ENCODE results near the gene CTNS. TPM values are rescaled to one million over a fixed set of nuclear protein-coding genes. Genes with fewer than 3 reads are reported as not detected.

The CTNS gene
- total RNA-seq, 1 experiment from 2014 or later, result 20.4 TPM

DNA sequence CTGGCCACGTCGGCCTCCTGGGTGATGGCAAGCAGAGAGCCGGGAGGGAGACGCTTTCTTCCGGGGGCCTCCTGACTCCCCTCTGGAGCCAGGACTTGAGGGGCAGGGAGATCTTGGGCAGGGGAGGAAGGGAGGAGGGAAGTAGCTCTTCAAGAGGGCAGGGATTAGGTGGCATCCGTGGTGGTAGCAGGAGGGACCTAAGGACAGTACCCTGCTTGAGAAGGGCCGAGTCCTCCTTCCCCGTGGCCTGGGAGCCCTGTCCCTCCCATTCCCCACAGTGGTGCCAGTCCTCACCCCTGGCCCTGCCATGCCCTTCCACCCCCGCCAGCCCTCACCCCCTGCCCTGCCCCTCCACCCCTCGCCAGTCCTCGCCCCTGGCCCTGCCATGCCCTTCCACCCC lies 19.2 kb downstream of the CTNS start:
- Histone ChIP-seq H3K9me3 (ENCODE audit: control insufficient read depth, insufficient read depth, low read depth, low read length) (no peaks in the 10 kb centered on the region), H3K36me3 (ENCODE audit: control insufficient read depth, insufficient read depth, low read length) (no peaks in the 10 kb centered on the region), H3K4me3 (ENCODE audit: low read depth in 2 of 2, low read length in 2 of 2) (no peak overlapping the region), H3K27ac (ENCODE audit: low read length) (no peak overlapping the region), H3K27me3 (ENCODE audit: control insufficient read depth, insufficient read depth, low read length) (no peaks in the 10 kb centered on the region), H3K4me1 (ENCODE audit: control insufficient read depth, insufficient read depth, low read length) (peaks cover 18% of the 10 kb centered on the region)
- in situ Hi-C loops (cut with HindIII; ENCODE audit: low pct_unique_long_range_greater_than_20kb, low sequenced_read_pairs), result no loop called here
- POLR2A ChIA-PET, result no interaction called here
- ATAC-seq (no peak), DNase-seq (ENCODE audit: low read depth, low spot score) (no peak)
- CTCF ChIA-PET, result no interaction called here
- TF ChIP-seq, protein P1, sequence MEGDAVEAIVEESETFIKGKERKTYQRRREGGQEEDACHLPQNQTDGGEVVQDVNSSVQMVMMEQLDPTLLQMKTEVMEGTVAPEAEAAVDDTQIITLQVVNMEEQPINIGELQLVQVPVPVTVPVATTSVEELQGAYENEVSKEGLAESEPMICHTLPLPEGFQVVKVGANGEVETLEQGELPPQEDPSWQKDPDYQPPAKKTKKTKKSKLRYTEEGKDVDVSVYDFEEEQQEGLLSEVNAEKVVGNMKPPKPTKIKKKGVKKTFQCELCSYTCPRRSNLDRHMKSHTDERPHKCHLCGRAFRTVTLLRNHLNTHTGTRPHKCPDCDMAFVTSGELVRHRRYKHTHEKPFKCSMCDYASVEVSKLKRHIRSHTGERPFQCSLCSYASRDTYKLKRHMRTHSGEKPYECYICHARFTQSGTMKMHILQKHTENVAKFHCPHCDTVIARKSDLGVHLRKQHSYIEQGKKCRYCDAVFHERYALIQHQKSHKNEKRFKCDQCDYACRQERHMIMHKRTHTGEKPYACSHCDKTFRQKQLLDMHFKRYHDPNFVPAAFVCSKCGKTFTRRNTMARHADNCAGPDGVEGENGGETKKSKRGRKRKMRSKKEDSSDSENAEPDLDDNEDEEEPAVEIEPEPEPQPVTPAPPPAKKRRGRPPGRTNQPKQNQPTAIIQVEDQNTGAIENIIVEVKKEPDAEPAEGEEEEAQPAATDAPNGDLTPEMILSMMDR (IDR thresholded peaks at IDR 0.05), result no peak
- TF ChIP-seq POLR2AphosphoS5 (IDR thresholded peaks at IDR 0.05; ENCODE audit: low read depth, low read length) (no peak), SIN3A (IDR thresholded peaks at IDR 0.05; ENCODE audit: borderline replicate concordance, insufficient read depth, low read depth, low read length) (no peak), TCF7L2 (IDR thresholded peaks at IDR 0.05; ENCODE audit: low read depth, low read length) (no peak)
- TF ChIP-seq, protein P2, sequence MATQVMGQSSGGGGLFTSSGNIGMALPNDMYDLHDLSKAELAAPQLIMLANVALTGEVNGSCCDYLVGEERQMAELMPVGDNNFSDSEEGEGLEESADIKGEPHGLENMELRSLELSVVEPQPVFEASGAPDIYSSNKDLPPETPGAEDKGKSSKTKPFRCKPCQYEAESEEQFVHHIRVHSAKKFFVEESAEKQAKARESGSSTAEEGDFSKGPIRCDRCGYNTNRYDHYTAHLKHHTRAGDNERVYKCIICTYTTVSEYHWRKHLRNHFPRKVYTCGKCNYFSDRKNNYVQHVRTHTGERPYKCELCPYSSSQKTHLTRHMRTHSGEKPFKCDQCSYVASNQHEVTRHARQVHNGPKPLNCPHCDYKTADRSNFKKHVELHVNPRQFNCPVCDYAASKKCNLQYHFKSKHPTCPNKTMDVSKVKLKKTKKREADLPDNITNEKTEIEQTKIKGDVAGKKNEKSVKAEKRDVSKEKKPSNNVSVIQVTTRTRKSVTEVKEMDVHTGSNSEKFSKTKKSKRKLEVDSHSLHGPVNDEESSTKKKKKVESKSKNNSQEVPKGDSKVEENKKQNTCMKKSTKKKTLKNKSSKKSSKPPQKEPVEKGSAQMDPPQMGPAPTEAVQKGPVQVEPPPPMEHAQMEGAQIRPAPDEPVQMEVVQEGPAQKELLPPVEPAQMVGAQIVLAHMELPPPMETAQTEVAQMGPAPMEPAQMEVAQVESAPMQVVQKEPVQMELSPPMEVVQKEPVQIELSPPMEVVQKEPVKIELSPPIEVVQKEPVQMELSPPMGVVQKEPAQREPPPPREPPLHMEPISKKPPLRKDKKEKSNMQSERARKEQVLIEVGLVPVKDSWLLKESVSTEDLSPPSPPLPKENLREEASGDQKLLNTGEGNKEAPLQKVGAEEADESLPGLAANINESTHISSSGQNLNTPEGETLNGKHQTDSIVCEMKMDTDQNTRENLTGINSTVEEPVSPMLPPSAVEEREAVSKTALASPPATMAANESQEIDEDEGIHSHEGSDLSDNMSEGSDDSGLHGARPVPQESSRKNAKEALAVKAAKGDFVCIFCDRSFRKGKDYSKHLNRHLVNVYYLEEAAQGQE (IDR thresholded peaks at IDR 0.05; ENCODE audit: insufficient read depth in 1 of 2, low read depth in 2 of 2, low read length in 1 of 2), result no peak
- intact Hi-C loops (cut with micrococcal nuclease; ENCODE audit: unreplicated experiment), result no loop called here
- BruUV-seq (replicated peaks), result no TSS peak

DNA sequence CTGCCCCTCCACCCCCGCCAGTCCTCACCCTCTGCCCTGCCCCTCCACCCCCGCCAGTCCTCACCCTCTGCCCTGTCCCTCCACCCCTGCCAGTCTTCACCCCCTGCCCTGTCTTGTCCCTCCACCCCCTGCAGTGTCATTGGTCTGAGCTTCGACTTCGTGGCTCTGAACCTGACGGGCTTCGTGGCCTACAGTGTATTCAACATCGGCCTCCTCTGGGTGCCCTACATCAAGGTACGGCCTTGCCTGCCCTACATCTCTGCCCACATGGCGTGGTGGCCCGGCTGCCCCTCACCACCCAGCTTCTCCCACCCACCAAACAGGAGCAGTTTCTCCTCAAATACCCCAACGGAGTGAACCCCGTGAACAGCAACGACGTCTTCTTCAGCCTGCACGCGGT lies 19.8 kb downstream of the CTNS start:
- no peak for DNase-seq (ENCODE audit: low read depth, low spot score)
- H3K4me3 ChIP-seq (ENCODE audit: low read depth in 2 of 2, low read length in 2 of 2), result no peak overlapping the region
- H3K9me3 ChIP-seq (ENCODE audit: control insufficient read depth, insufficient read depth, low read depth, low read length), result no peaks in the 10 kb centered on the region
- no TSS peak for BruUV-seq (replicated peaks)
- ChIA-PET CTCF (no interaction called here), POLR2A (interaction anchor here (0.6 kb wide), 1 partner anchor 463 kb away, joined by 3 read pairs; no protein-coding TSS in a partner anchor)
- intact Hi-C loops (cut with micrococcal nuclease; ENCODE audit: unreplicated experiment) (no loop called here), in situ Hi-C loops (cut with HindIII; ENCODE audit: low pct_unique_long_range_greater_than_20kb, low sequenced_read_pairs) (no loop called here)
- TF ChIP-seq, protein P1 (IDR thresholded peaks at IDR 0.05), result no peak
- TF ChIP-seq SIN3A (IDR thresholded peaks at IDR 0.05; ENCODE audit: borderline replicate concordance, insufficient read depth, low read depth, low read length), result no peak
- TF ChIP-seq TCF7L2 (IDR thresholded peaks at IDR 0.05; ENCODE audit: low read depth, low read length), result no peak
- TF ChIP-seq POLR2AphosphoS5 (IDR thresholded peaks at IDR 0.05; ENCODE audit: low read depth, low read length), result no peak
- TF ChIP-seq, protein P2 (IDR thresholded peaks at IDR 0.05; ENCODE audit: insufficient read depth in 1 of 2, low read depth in 2 of 2, low read length in 1 of 2), result no peak
- no peak for ATAC-seq
- H3K4me1 ChIP-seq (ENCODE audit: control insufficient read depth, insufficient read depth, low read length), result peaks cover 18% of the 10 kb centered on the region
- H3K36me3 ChIP-seq (ENCODE audit: control insufficient read depth, insufficient read depth, low read length), result no peaks in the 10 kb centered on the region
- H3K27ac ChIP-seq (ENCODE audit: low read length), result no peak overlapping the region
- H3K27me3 ChIP-seq (ENCODE audit: control insufficient read depth, insufficient read depth, low read length), result no peaks in the 10 kb centered on the region

All from Panc1 (cell line).